ENCODE data around the gene CSTPP1.

DNA sequence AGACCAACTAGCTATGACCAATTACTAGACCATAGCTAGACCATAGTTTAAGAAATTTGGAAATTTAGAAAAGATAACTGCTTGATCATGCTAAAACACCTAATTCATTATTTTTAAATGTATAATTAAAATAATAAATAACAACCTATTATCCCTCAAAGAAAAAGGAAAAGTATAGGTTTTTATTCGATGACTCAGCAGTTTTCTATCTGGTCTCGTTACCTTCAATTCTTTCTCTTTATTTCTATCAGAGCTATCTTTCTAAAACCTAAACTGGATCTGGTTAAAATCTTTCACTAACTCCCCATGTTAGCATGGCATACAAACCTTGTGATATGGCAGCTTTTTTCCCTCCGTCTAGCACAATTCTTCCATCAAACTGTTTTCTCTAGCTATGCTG lies 27.3 kb downstream of the CSTPP1 start:
- TF ChIP-seq SMC3 (conservative IDR thresholded peaks at IDR 0.05; ENCODE audit: poor library complexity) (no peak), TAF1 (IDR thresholded peaks at IDR 0.05; ENCODE audit: low read depth) (no peak), EP300 (conservative IDR thresholded peaks at IDR 0.05; ENCODE audit: poor library complexity, severe bottlenecking) (no peak), EZH2 (IDR thresholded peaks at IDR 0.05; ENCODE audit: borderline replicate concordance, insufficient read depth, low read length, poor library complexity, severe bottlenecking) (no peak), POLR2AphosphoS5 (IDR thresholded peaks at IDR 0.05) (no peak), RAD21 (conservative IDR thresholded peaks at IDR 0.05) (no peak)
- TF ChIP-seq, protein P1, sequence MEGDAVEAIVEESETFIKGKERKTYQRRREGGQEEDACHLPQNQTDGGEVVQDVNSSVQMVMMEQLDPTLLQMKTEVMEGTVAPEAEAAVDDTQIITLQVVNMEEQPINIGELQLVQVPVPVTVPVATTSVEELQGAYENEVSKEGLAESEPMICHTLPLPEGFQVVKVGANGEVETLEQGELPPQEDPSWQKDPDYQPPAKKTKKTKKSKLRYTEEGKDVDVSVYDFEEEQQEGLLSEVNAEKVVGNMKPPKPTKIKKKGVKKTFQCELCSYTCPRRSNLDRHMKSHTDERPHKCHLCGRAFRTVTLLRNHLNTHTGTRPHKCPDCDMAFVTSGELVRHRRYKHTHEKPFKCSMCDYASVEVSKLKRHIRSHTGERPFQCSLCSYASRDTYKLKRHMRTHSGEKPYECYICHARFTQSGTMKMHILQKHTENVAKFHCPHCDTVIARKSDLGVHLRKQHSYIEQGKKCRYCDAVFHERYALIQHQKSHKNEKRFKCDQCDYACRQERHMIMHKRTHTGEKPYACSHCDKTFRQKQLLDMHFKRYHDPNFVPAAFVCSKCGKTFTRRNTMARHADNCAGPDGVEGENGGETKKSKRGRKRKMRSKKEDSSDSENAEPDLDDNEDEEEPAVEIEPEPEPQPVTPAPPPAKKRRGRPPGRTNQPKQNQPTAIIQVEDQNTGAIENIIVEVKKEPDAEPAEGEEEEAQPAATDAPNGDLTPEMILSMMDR (IDR thresholded peaks at IDR 0.05; ENCODE audit: poor library complexity, severe bottlenecking) = no peak
- TF ChIP-seq, protein P2, sequence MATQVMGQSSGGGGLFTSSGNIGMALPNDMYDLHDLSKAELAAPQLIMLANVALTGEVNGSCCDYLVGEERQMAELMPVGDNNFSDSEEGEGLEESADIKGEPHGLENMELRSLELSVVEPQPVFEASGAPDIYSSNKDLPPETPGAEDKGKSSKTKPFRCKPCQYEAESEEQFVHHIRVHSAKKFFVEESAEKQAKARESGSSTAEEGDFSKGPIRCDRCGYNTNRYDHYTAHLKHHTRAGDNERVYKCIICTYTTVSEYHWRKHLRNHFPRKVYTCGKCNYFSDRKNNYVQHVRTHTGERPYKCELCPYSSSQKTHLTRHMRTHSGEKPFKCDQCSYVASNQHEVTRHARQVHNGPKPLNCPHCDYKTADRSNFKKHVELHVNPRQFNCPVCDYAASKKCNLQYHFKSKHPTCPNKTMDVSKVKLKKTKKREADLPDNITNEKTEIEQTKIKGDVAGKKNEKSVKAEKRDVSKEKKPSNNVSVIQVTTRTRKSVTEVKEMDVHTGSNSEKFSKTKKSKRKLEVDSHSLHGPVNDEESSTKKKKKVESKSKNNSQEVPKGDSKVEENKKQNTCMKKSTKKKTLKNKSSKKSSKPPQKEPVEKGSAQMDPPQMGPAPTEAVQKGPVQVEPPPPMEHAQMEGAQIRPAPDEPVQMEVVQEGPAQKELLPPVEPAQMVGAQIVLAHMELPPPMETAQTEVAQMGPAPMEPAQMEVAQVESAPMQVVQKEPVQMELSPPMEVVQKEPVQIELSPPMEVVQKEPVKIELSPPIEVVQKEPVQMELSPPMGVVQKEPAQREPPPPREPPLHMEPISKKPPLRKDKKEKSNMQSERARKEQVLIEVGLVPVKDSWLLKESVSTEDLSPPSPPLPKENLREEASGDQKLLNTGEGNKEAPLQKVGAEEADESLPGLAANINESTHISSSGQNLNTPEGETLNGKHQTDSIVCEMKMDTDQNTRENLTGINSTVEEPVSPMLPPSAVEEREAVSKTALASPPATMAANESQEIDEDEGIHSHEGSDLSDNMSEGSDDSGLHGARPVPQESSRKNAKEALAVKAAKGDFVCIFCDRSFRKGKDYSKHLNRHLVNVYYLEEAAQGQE (IDR thresholded peaks at IDR 0.05; ENCODE audit: borderline replicate concordance) = no peak
